Measurements from ENCODE around the gene PPP4R2. TPM values are rescaled to one million over a fixed set of nuclear protein-coding genes. Genes with fewer than 3 reads are reported as not detected.

Gene PPP4R2
- total and polyA plus RNA-seq, 3 donors from 2014 or later: 38.1 to 68.2 (median 67.7) TPM

- Histone ChIP-seq H3K36me3 (ENCODE audit: low read depth, missing control alignments) (no peaks in the 10 kb centered on the region), H3K9me3 (no peaks in the 10 kb centered on the region), H3K4me1 (peaks cover 4% of the 10 kb centered on the region), H3K27me3 (no peaks in the 10 kb centered on the region), H3K4me3 (no peak overlapping the region), H3K27ac (no peak overlapping the region)
- intact Hi-C loops (cut with DNase I; ENCODE audit: low total_unique reads): no loop called here
- DNase-seq: no peak
- TF ChIP-seq POLR2A (IDR thresholded peaks at IDR 0.05): no peak
- TF ChIP-seq, protein P1, sequence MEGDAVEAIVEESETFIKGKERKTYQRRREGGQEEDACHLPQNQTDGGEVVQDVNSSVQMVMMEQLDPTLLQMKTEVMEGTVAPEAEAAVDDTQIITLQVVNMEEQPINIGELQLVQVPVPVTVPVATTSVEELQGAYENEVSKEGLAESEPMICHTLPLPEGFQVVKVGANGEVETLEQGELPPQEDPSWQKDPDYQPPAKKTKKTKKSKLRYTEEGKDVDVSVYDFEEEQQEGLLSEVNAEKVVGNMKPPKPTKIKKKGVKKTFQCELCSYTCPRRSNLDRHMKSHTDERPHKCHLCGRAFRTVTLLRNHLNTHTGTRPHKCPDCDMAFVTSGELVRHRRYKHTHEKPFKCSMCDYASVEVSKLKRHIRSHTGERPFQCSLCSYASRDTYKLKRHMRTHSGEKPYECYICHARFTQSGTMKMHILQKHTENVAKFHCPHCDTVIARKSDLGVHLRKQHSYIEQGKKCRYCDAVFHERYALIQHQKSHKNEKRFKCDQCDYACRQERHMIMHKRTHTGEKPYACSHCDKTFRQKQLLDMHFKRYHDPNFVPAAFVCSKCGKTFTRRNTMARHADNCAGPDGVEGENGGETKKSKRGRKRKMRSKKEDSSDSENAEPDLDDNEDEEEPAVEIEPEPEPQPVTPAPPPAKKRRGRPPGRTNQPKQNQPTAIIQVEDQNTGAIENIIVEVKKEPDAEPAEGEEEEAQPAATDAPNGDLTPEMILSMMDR (IDR thresholded peaks at IDR 0.05): no peak
- 93 to 97% methylated on average over 6 of the region's 6 CpGs for WGBS, 2 donors
Observed at GRCh38 chr3:73045391-73045790, 48.8 kb downstream of the PPP4R2 start.

DNA sequence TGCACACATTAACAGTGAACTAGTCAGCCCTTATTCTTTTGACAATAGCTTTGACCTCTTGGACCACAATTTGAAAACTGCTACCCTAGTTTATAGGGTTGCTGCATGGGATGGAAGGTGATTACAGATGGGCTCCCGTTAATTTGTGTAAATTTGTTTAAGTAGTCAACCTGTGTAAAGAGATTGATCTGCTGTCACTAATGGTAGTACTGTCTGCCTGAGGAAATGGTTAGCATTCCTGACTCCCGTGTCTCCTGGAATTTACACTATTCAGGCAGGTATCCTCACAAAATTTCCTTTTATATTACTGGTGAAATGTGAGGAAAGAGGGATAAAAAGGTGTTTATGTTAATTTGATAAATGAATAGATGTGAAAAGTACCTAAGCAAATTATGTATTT, 49.6 kb downstream of the PPP4R2 start:
- 74% methylated on average over 2 of the region's 2 CpGs for WGBS, 2 donors
- Histone ChIP-seq H3K4me3 (no peak overlapping the region), H3K36me3 (ENCODE audit: low read depth, missing control alignments) (no peaks in the 10 kb centered on the region), H3K27ac (no peak overlapping the region), H3K9me3 (no peaks in the 10 kb centered on the region), H3K27me3 (no peaks in the 10 kb centered on the region), H3K4me1 (peaks cover 4% of the 10 kb centered on the region)
- DNase-seq: no peak
- TF ChIP-seq, protein P1 (IDR thresholded peaks at IDR 0.05): no peak
- TF ChIP-seq POLR2A (IDR thresholded peaks at IDR 0.05): no peak
- intact Hi-C loops (cut with DNase I; ENCODE audit: low total_unique reads): no loop called here

DNA sequence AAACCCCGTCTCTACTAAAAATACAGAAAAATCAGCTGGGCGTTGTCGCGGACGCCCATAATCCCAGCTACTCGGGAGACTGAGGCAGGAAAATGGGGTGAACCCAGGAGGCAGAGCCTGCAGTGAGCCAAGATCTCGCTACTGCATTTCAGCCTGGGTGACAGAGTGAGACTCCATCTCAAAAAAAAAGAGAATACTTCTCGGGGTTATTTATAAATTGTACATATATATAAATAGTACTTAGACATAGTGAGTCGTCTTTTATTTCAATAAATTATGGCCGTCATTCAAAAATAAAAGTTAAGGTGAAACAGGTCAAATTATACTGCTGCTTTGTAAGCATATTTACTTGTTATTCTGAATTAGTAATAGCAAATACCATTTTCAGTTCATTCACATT, 52.7 kb downstream of the PPP4R2 start:
- TF ChIP-seq POLR2A (IDR thresholded peaks at IDR 0.05): no peak
- TF ChIP-seq, protein P1 (IDR thresholded peaks at IDR 0.05): no peak
- 87 to 91% methylated on average over 10 of the region's 10 CpGs for WGBS, 2 donors
- intact Hi-C loops (cut with DNase I; ENCODE audit: low total_unique reads): no loop called here
- Histone ChIP-seq H3K4me3 (no peak overlapping the region), H3K9me3 (no peaks in the 10 kb centered on the region), H3K4me1 (no peaks in the 10 kb centered on the region), H3K27me3 (no peaks in the 10 kb centered on the region), H3K27ac (no peak overlapping the region), H3K36me3 (ENCODE audit: low read depth, missing control alignments) (no peaks in the 10 kb centered on the region)
- DNase-seq: no peak

GRCh38 chr3:73052857-73053256, 56.2 kb downstream of the PPP4R2 start:
- TF ChIP-seq, protein P1 (IDR thresholded peaks at IDR 0.05): no peak
- no peak for TF ChIP-seq POLR2A (IDR thresholded peaks at IDR 0.05)
- WGBS, 2 donors: 59 to 60% methylated on average over 2 of the region's 2 CpGs
- no peaks in the 10 kb centered on the region for H3K36me3 ChIP-seq (ENCODE audit: low read depth, missing control alignments)
- peaks cover 14% of the 10 kb centered on the region for H3K4me1 ChIP-seq
- no peak overlapping the region for H3K27ac ChIP-seq
- H3K9me3 ChIP-seq: no peaks in the 10 kb centered on the region
- H3K27me3 ChIP-seq: no peaks in the 10 kb centered on the region
- no peak overlapping the region for H3K4me3 ChIP-seq
- DNase-seq: no peak
- intact Hi-C loops (cut with DNase I; ENCODE audit: low total_unique reads): no loop called here

- no peak for TF ChIP-seq POLR2A (IDR thresholded peaks at IDR 0.05)
- TF ChIP-seq, protein P1 (IDR thresholded peaks at IDR 0.05): no peak
- 47 to 58% methylated on average over 8 of the region's 8 CpGs for WGBS, 2 donors
- intact Hi-C loops (cut with DNase I; ENCODE audit: low total_unique reads): no loop called here
- no peak for DNase-seq
- Histone ChIP-seq H3K27me3 (no peaks in the 10 kb centered on the region), H3K4me3 (no peak overlapping the region), H3K27ac (no peak overlapping the region), H3K4me1 (peaks cover 18% of the 10 kb centered on the region), H3K9me3 (no peaks in the 10 kb centered on the region), H3K36me3 (ENCODE audit: low read depth, missing control alignments) (no peaks in the 10 kb centered on the region)
Observed at GRCh38 chr3:73055583-73055982, 59.0 kb downstream of the PPP4R2 start.
